Measurements from ENCODE around the gene PTGFRN. TPM values are rescaled to one million over a fixed set of nuclear protein-coding genes. Genes with fewer than 3 reads are reported as not detected.

The PTGFRN gene
- total RNA-seq, 2 experiments from 2014 or later = 11.6 to 11.8 TPM

- Mint-ChIP-seq H3K4me1 (peaks cover 22% of the 10 kb centered on the region), H3K9me3 (ENCODE audit: low read depth) (no peaks in the 10 kb centered on the region), H3K27me3 (no peaks in the 10 kb centered on the region), H3K36me3 (ENCODE audit: low read depth) (peaks cover 5% of the 10 kb centered on the region), H3K4me3 (no peak overlapping the region), H3K27ac (no peak overlapping the region)
- ChIA-PET POLR2A (no interaction called here), CTCF (no interaction called here)
- DNase-seq = no peak
- ATAC-seq = no peak
- intact Hi-C loops (cut with DNase I, micrococcal nuclease) = no loop called here
Measured at GRCh38 chr1:116982319-116983004, 72.7 kb downstream of the PTGFRN start.

- H3K4me1 Mint-ChIP-seq = peaks cover 28% of the 10 kb centered on the region
- H3K27me3 Mint-ChIP-seq = no peaks in the 10 kb centered on the region
- DNase-seq = no peak
- H3K27ac Mint-ChIP-seq = no peak overlapping the region
- no peak overlapping the region for H3K4me3 Mint-ChIP-seq
- intact Hi-C loops (cut with DNase I, micrococcal nuclease) = no loop called here
- peaks cover 5% of the 10 kb centered on the region for H3K36me3 Mint-ChIP-seq (ENCODE audit: low read depth)
- CTCF ChIA-PET = no interaction called here
- POLR2A ChIA-PET = no interaction called here
- H3K9me3 Mint-ChIP-seq (ENCODE audit: low read depth) = no peaks in the 10 kb centered on the region
- ATAC-seq = no peak
Measured at GRCh38 chr1:116983112-116983511, 73.4 kb downstream of the PTGFRN start.

- Mint-ChIP-seq H3K9me3 (ENCODE audit: low read depth) (no peaks in the 10 kb centered on the region), H3K27me3 (no peaks in the 10 kb centered on the region), H3K4me1 (peaks cover 34% of the 10 kb centered on the region), H3K36me3 (ENCODE audit: low read depth) (peaks cover 10% of the 10 kb centered on the region), H3K4me3 (no peak overlapping the region), H3K27ac (no peak overlapping the region)
- DNase-seq (no peak), ATAC-seq (no peak)
- intact Hi-C loops (cut with DNase I, micrococcal nuclease) = no loop called here
- ChIA-PET POLR2A (interaction anchor here (0.6 kb wide), 1 partner anchor 34 kb away, joined by 4 read pairs; no protein-coding TSS in a partner anchor), CTCF (no interaction called here)
Measured at GRCh38 chr1:116983678-116984077, 74.0 kb downstream of the PTGFRN start.

- ChIA-PET CTCF (interaction anchor here (1.4 kb wide), 1 partner anchor 68 kb away, joined by 3 read pairs; no protein-coding TSS in a partner anchor), POLR2A (no interaction called here)
- Mint-ChIP-seq H3K36me3 (ENCODE audit: low read depth) (peaks cover 11% of the 10 kb centered on the region), H3K9me3 (ENCODE audit: low read depth) (no peaks in the 10 kb centered on the region), H3K27ac (no peak overlapping the region), H3K27me3 (no peaks in the 10 kb centered on the region), H3K4me3 (no peak overlapping the region), H3K4me1 (peaks cover 35% of the 10 kb centered on the region)
- DNase-seq (no peak), ATAC-seq (no peak)
- intact Hi-C loops (cut with DNase I, micrococcal nuclease) = loop anchor here in 1 of 2 experiments (5.0 kb wide), 1 partner anchor 137 kb away; no protein-coding TSS in a partner anchor
Measured at GRCh38 chr1:116984406-116985160, 74.9 kb downstream of the PTGFRN start.

GRCh38 chr1:116986421-116987255, 76.9 kb downstream of the PTGFRN start:
- Mint-ChIP-seq H3K36me3 (ENCODE audit: low read depth) (peaks cover 13% of the 10 kb centered on the region), H3K9me3 (ENCODE audit: low read depth) (no peaks in the 10 kb centered on the region), H3K27ac (peak overlapping the region; percentile 93), H3K4me1 (peaks cover 49% of the 10 kb centered on the region), H3K4me3 (peak overlapping the region; percentile 69), H3K27me3 (no peaks in the 10 kb centered on the region)
- POLR2A ChIA-PET = interaction anchor here (1.2 to 1.7 kb wide), 3 partner anchors 18 to 248 kb away, joined by 4 to 5 read pairs (median 4); partner anchors contain the start of gene TTF2
- peak; percentile 59 for DNase-seq
- intact Hi-C loops (cut with DNase I, micrococcal nuclease) = loop anchor here in 1 of 2 experiments (2.0 to 5.0 kb wide), 2 partner anchors 72 to 139 kb away; no protein-coding TSS in a partner anchor
- CTCF ChIA-PET = interaction anchor here (0.7 to 2.0 kb wide), 10 partner anchors 14 to 888 kb away, joined by 3 to 8 read pairs (median 3); partner anchors contain the start of gene TTF2
- ATAC-seq = peak; percentile 59

- ChIA-PET POLR2A (interaction anchor here (1.2 kb wide), 2 partner anchors 18 to 73 kb away, joined by 4 read pairs; partner anchors contain the start of gene TTF2), CTCF (interaction anchor here (0.7 to 2.0 kb wide), 7 partner anchors 62 to 888 kb away, joined by 3 to 8 read pairs (median 3); no protein-coding TSS in a partner anchor)
- intact Hi-C loops (cut with DNase I, micrococcal nuclease) = loop anchor here in 1 of 2 experiments (2.0 to 5.0 kb wide), 2 partner anchors 72 to 140 kb away; no protein-coding TSS in a partner anchor
- H3K27ac Mint-ChIP-seq = peak overlapping the region; percentile 93
- peaks cover 15% of the 10 kb centered on the region for H3K36me3 Mint-ChIP-seq (ENCODE audit: low read depth)
- peak overlapping the region; percentile 69 for H3K4me3 Mint-ChIP-seq
- no peaks in the 10 kb centered on the region for H3K27me3 Mint-ChIP-seq
- peak; percentile 80 for DNase-seq
- peak; percentile 81 for ATAC-seq
- H3K4me1 Mint-ChIP-seq = peaks cover 53% of the 10 kb centered on the region
- no peaks in the 10 kb centered on the region for H3K9me3 Mint-ChIP-seq (ENCODE audit: low read depth)
Measured at GRCh38 chr1:116987256-116987555, 77.5 kb downstream of the PTGFRN start.

- POLR2A ChIA-PET = interaction anchor here (1.2 kb wide), 1 partner anchor 17 kb away, joined by 4 read pairs; no protein-coding TSS in a partner anchor
Measured at GRCh38 chr1:116988248-116988647, 78.5 kb downstream of the PTGFRN start.

GRCh38 chr1:116988908-116989307, 79.2 kb downstream of the PTGFRN start:
- POLR2A ChIA-PET = no interaction called here
- Mint-ChIP-seq H3K36me3 (ENCODE audit: low read depth) (peaks cover 15% of the 10 kb centered on the region), H3K27ac (no peak overlapping the region), H3K27me3 (no peaks in the 10 kb centered on the region), H3K4me1 (peaks cover 52% of the 10 kb centered on the region), H3K9me3 (ENCODE audit: low read depth) (no peaks in the 10 kb centered on the region), H3K4me3 (no peak overlapping the region)
- intact Hi-C loops (cut with DNase I, micrococcal nuclease) = loop anchor here in 1 of 2 experiments (5.0 kb wide), 1 partner anchor 142 kb away; no protein-coding TSS in a partner anchor
- DNase-seq (no peak), ATAC-seq (no peak)
- CTCF ChIA-PET = interaction anchor here (0.9 kb wide), 1 partner anchor 53 kb away, joined by 3 read pairs; no protein-coding TSS in a partner anchor

More at GRCh38 chr1:116988248-116988647, 78.5 kb downstream of the PTGFRN start:
- no peak overlapping the region for H3K27ac Mint-ChIP-seq
- no peak for DNase-seq
- no peaks in the 10 kb centered on the region for H3K9me3 Mint-ChIP-seq (ENCODE audit: low read depth)
- CTCF ChIA-PET = interaction anchor here (0.7 kb wide), 1 partner anchor 44 kb away, joined by 3 read pairs; no protein-coding TSS in a partner anchor
- intact Hi-C loops (cut with DNase I, micrococcal nuclease) = loop anchor here in 1 of 2 experiments (5.0 kb wide), 1 partner anchor 141 kb away; no protein-coding TSS in a partner anchor
- no peak overlapping the region for H3K4me3 Mint-ChIP-seq
- H3K36me3 Mint-ChIP-seq (ENCODE audit: low read depth) = peaks cover 15% of the 10 kb centered on the region
- H3K27me3 Mint-ChIP-seq = no peaks in the 10 kb centered on the region
- ATAC-seq = no peak
- peaks cover 53% of the 10 kb centered on the region for H3K4me1 Mint-ChIP-seq

GRCh38 chr1:116989835-116990234, 80.1 kb downstream of the PTGFRN start:
- no peak overlapping the region for H3K4me3 Mint-ChIP-seq
- intact Hi-C loops (cut with DNase I, micrococcal nuclease) = loop anchor here in 1 of 2 experiments (5.0 kb wide), 1 partner anchor 143 kb away; no protein-coding TSS in a partner anchor
- H3K27ac Mint-ChIP-seq = no peak overlapping the region
- no peak for DNase-seq
- CTCF ChIA-PET = no interaction called here
- no peaks in the 10 kb centered on the region for H3K27me3 Mint-ChIP-seq
- H3K9me3 Mint-ChIP-seq (ENCODE audit: low read depth) = no peaks in the 10 kb centered on the region
- no peak for ATAC-seq
- peaks cover 15% of the 10 kb centered on the region for H3K36me3 Mint-ChIP-seq (ENCODE audit: low read depth)
- POLR2A ChIA-PET = no interaction called here
- H3K4me1 Mint-ChIP-seq = peaks cover 44% of the 10 kb centered on the region

GRCh38 chr1:116990612-116991151, 81.0 kb downstream of the PTGFRN start:
- ChIA-PET CTCF (no interaction called here), POLR2A (no interaction called here)
- Mint-ChIP-seq H3K4me3 (no peak overlapping the region), H3K27ac (no peak overlapping the region), H3K4me1 (peaks cover 44% of the 10 kb centered on the region), H3K27me3 (no peaks in the 10 kb centered on the region), H3K9me3 (ENCODE audit: low read depth) (no peaks in the 10 kb centered on the region), H3K36me3 (ENCODE audit: low read depth) (peaks cover 15% of the 10 kb centered on the region)
- intact Hi-C loops (cut with DNase I, micrococcal nuclease) = no loop called here
- DNase-seq (peak; percentile 27), ATAC-seq (no peak)
